ENCODE measurements around the gene SCUBE3. TPM values are rescaled to one million over a fixed set of nuclear protein-coding genes. Genes with fewer than 3 reads are reported as not detected.

The SCUBE3 gene
- total and polyA plus RNA-seq, 9 of the 15 experiments (the other 6 are each of a cell fraction or from before 2014, with no cell fraction given) = 0.01 to 0.11 TPM; not detected in 7

DNA sequence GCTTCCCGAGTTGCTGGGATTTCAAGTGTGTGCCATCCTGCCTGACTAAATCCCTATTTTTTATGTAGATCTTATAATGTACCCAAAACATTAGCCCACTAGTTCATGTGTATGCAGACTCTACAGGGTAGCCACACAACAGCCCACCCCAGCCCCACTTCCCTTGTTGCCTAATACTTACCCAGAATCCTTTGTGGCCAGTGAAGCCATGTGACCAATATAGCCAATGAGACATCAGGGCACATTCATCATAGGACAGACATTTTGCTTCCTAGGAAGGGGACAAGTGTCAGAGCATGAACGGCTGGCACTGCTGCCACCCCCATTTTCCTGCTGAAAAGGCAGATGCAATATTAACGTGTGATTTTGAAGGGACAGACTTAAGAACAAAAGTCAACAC lies 36.6 kb upstream of the SCUBE3 start (continued):
- TF ChIP-seq, protein P1, sequence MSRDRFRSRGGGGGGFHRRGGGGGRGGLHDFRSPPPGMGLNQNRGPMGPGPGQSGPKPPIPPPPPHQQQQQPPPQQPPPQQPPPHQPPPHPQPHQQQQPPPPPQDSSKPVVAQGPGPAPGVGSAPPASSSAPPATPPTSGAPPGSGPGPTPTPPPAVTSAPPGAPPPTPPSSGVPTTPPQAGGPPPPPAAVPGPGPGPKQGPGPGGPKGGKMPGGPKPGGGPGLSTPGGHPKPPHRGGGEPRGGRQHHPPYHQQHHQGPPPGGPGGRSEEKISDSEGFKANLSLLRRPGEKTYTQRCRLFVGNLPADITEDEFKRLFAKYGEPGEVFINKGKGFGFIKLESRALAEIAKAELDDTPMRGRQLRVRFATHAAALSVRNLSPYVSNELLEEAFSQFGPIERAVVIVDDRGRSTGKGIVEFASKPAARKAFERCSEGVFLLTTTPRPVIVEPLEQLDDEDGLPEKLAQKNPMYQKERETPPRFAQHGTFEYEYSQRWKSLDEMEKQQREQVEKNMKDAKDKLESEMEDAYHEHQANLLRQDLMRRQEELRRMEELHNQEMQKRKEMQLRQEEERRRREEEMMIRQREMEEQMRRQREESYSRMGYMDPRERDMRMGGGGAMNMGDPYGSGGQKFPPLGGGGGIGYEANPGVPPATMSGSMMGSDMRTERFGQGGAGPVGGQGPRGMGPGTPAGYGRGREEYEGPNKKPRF (IDR thresholded peaks at IDR 0.05; ENCODE audit: low read depth, low read length) = no peak
- no peak for TF ChIP-seq ZNF224 (CRISPR knock-in tag; IDR thresholded peaks at IDR 0.05)
- 0 out of 4 replicates have a peak, but pooled peaks have one; percentile 14 to 23 for TF ChIP-seq TRIM24 (IDR thresholded peaks at IDR 0.05)
- no peak for TF ChIP-seq ZNF311 (CRISPR knock-in tag; IDR thresholded peaks at IDR 0.05)
- no peak for TF ChIP-seq GABPA (tag; conservative IDR thresholded peaks at IDR 0.05; ENCODE audit: low read depth)
- TF ChIP-seq ZZZ3 (IDR thresholded peaks at IDR 0.05) = no peak
- peak; percentile 90 for TF ChIP-seq CEBPG (CRISPR knock-in tag; IDR thresholded peaks at IDR 0.05)
- peak; percentile 29 to 86; a peak in 3 of 4 replicates for TF ChIP-seq CEBPG (tag; conservative IDR thresholded peaks at IDR 0.05 in 1 of 2, IDR thresholded peaks at IDR 0.05 in 1 of 2)
- TF ChIP-seq ERF (CRISPR knock-in tag; IDR thresholded peaks at IDR 0.05) = no peak
- TF ChIP-seq, protein P2, sequence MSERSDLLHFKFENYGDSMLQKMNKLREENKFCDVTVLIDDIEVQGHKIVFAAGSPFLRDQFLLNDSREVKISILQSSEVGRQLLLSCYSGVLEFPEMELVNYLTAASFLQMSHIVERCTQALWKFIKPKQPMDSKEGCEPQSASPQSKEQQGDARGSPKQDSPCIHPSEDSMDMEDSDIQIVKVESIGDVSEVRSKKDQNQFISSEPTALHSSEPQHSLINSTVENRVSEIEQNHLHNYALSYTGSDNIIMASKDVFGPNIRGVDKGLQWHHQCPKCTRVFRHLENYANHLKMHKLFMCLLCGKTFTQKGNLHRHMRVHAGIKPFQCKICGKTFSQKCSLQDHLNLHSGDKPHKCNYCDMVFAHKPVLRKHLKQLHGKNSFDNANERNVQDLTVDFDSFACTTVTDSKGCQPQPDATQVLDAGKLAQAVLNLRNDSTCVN (CRISPR knock-in tag; IDR thresholded peaks at IDR 0.05) = no peak
- TF ChIP-seq GATAD2A (IDR thresholded peaks at IDR 0.05) = no peak
- TF ChIP-seq KLF10 (CRISPR knock-in tag; IDR thresholded peaks at IDR 0.05) = no peak
- TF ChIP-seq, protein P3, sequence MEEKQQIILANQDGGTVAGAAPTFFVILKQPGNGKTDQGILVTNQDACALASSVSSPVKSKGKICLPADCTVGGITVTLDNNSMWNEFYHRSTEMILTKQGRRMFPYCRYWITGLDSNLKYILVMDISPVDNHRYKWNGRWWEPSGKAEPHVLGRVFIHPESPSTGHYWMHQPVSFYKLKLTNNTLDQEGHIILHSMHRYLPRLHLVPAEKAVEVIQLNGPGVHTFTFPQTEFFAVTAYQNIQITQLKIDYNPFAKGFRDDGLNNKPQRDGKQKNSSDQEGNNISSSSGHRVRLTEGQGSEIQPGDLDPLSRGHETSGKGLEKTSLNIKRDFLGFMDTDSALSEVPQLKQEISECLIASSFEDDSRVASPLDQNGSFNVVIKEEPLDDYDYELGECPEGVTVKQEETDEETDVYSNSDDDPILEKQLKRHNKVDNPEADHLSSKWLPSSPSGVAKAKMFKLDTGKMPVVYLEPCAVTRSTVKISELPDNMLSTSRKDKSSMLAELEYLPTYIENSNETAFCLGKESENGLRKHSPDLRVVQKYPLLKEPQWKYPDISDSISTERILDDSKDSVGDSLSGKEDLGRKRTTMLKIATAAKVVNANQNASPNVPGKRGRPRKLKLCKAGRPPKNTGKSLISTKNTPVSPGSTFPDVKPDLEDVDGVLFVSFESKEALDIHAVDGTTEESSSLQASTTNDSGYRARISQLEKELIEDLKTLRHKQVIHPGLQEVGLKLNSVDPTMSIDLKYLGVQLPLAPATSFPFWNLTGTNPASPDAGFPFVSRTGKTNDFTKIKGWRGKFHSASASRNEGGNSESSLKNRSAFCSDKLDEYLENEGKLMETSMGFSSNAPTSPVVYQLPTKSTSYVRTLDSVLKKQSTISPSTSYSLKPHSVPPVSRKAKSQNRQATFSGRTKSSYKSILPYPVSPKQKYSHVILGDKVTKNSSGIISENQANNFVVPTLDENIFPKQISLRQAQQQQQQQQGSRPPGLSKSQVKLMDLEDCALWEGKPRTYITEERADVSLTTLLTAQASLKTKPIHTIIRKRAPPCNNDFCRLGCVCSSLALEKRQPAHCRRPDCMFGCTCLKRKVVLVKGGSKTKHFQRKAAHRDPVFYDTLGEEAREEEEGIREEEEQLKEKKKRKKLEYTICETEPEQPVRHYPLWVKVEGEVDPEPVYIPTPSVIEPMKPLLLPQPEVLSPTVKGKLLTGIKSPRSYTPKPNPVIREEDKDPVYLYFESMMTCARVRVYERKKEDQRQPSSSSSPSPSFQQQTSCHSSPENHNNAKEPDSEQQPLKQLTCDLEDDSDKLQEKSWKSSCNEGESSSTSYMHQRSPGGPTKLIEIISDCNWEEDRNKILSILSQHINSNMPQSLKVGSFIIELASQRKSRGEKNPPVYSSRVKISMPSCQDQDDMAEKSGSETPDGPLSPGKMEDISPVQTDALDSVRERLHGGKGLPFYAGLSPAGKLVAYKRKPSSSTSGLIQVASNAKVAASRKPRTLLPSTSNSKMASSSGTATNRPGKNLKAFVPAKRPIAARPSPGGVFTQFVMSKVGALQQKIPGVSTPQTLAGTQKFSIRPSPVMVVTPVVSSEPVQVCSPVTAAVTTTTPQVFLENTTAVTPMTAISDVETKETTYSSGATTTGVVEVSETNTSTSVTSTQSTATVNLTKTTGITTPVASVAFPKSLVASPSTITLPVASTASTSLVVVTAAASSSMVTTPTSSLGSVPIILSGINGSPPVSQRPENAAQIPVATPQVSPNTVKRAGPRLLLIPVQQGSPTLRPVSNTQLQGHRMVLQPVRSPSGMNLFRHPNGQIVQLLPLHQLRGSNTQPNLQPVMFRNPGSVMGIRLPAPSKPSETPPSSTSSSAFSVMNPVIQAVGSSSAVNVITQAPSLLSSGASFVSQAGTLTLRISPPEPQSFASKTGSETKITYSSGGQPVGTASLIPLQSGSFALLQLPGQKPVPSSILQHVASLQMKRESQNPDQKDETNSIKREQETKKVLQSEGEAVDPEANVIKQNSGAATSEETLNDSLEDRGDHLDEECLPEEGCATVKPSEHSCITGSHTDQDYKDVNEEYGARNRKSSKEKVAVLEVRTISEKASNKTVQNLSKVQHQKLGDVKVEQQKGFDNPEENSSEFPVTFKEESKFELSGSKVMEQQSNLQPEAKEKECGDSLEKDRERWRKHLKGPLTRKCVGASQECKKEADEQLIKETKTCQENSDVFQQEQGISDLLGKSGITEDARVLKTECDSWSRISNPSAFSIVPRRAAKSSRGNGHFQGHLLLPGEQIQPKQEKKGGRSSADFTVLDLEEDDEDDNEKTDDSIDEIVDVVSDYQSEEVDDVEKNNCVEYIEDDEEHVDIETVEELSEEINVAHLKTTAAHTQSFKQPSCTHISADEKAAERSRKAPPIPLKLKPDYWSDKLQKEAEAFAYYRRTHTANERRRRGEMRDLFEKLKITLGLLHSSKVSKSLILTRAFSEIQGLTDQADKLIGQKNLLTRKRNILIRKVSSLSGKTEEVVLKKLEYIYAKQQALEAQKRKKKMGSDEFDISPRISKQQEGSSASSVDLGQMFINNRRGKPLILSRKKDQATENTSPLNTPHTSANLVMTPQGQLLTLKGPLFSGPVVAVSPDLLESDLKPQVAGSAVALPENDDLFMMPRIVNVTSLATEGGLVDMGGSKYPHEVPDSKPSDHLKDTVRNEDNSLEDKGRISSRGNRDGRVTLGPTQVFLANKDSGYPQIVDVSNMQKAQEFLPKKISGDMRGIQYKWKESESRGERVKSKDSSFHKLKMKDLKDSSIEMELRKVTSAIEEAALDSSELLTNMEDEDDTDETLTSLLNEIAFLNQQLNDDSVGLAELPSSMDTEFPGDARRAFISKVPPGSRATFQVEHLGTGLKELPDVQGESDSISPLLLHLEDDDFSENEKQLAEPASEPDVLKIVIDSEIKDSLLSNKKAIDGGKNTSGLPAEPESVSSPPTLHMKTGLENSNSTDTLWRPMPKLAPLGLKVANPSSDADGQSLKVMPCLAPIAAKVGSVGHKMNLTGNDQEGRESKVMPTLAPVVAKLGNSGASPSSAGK (IDR thresholded peaks at IDR 0.05) = no peak
- TF ChIP-seq THRAP3 (IDR thresholded peaks at IDR 0.05; ENCODE audit: borderline replicate concordance) = no peak
- no peak for TF ChIP-seq ZNF589 (CRISPR knock-in tag; IDR thresholded peaks at IDR 0.05; ENCODE audit: low read depth)
- no peak for TF ChIP-seq WHSC1 (IDR thresholded peaks at IDR 0.05; ENCODE audit: low read length)
